Nephron progenitor cell (in vitro differentiated cells): ENCODE results near the gene ATP5MC2.
A peak's percentile ranks its signal among the peaks of the same experiment; 100 is the strongest.

Source experiments
- DNase-seq: peaks from one replicate; pipeline ENCODE4 v3.0.0; 2021
- H3K27ac Mint-ChIP-seq: 2 replicates; pipeline ENCODE4 v1.8.0; 2021; ENCODE audit warnings: mild to moderate bottlenecking, moderate library complexity, mixed read lengths
- H3K27me3 Mint-ChIP-seq: 2 replicates; pipeline ENCODE4 v1.8.0; 2021; ENCODE audit warnings: mild to moderate bottlenecking, low read depth, mixed read lengths; ENCODE audit not compliant: poor library complexity
- H3K36me3 Mint-ChIP-seq: 2 replicates; pipeline ENCODE4 v1.8.0; 2021; ENCODE audit warnings: low read depth, mixed read lengths
- H3K4me1 Mint-ChIP-seq: 2 replicates; pipeline ENCODE4 v1.8.0; 2021; ENCODE audit warnings: mixed read lengths
- H3K4me3 Mint-ChIP-seq: 2 replicates; pipeline ENCODE4 v1.8.0; 2021; ENCODE audit warnings: mild to moderate bottlenecking, moderate library complexity, mixed read lengths
- H3K9me3 Mint-ChIP-seq: 2 replicates; pipeline ENCODE4 v1.8.0; 2021; ENCODE audit warnings: mild to moderate bottlenecking, moderate library complexity, mixed read lengths
- CTCF ChIP-seq: fragments of 200-600 bp; sonication (generic); IDR thresholded peaks from 2 replicates; pipeline ENCODE4 v1.5.0; 2021; ENCODE audit warnings: antibody characterized with exemption

The ATP5MC2 gene

GRCh38 chr12:53703756-53704155 lies 27.9 kb upstream of the ATP5MC2 start:
- no peak for TF ChIP-seq CTCF
- no peaks in the 10 kb centered on the region for H3K36me3 Mint-ChIP-seq
- no peak overlapping the region for H3K27ac Mint-ChIP-seq
- H3K9me3 Mint-ChIP-seq = no peaks in the 10 kb centered on the region
- peaks cover 35% of the 10 kb centered on the region for H3K4me1 Mint-ChIP-seq
- H3K27me3 Mint-ChIP-seq = peaks cover 95% of the 10 kb centered on the region
- no peak overlapping the region for H3K4me3 Mint-ChIP-seq
- DNase-seq = no peak

GRCh38 chr12:53701518-53702264 lies 25.8 kb upstream of the ATP5MC2 start:
- H3K36me3 Mint-ChIP-seq = no peaks in the 10 kb centered on the region
- H3K4me1 Mint-ChIP-seq = peaks cover 52% of the 10 kb centered on the region
- no peak overlapping the region for H3K27ac Mint-ChIP-seq
- no peaks in the 10 kb centered on the region for H3K9me3 Mint-ChIP-seq
- peaks cover 98% of the 10 kb centered on the region for H3K27me3 Mint-ChIP-seq
- peak; percentile 89 for TF ChIP-seq CTCF
- peak; percentile 87 for DNase-seq
- H3K4me3 Mint-ChIP-seq = no peak overlapping the region

- Mint-ChIP-seq H3K4me3 (no peak overlapping the region), H3K27me3 (peaks cover 98% of the 10 kb centered on the region), H3K9me3 (no peaks in the 10 kb centered on the region), H3K36me3 (no peaks in the 10 kb centered on the region), H3K4me1 (peaks cover 63% of the 10 kb centered on the region), H3K27ac (no peak overlapping the region)
- no peak for TF ChIP-seq CTCF
- DNase-seq = no peak
Measured at GRCh38 chr12:53700567-53700966, 24.7 kb upstream of the ATP5MC2 start.

GRCh38 chr12:53699678-53700025 lies 23.8 kb upstream of the ATP5MC2 start:
- no peaks in the 10 kb centered on the region for H3K36me3 Mint-ChIP-seq
- peaks cover 71% of the 10 kb centered on the region for H3K4me1 Mint-ChIP-seq
- H3K27ac Mint-ChIP-seq = no peak overlapping the region
- H3K4me3 Mint-ChIP-seq = no peak overlapping the region
- H3K27me3 Mint-ChIP-seq = peaks cover 98% of the 10 kb centered on the region
- H3K9me3 Mint-ChIP-seq = no peaks in the 10 kb centered on the region
- no peak for TF ChIP-seq CTCF
- no peak for DNase-seq

GRCh38 chr12:53698948-53699677 lies 23.2 kb upstream of the ATP5MC2 start:
- TF ChIP-seq CTCF = no peak
- Mint-ChIP-seq H3K36me3 (no peaks in the 10 kb centered on the region), H3K27me3 (peaks cover 98% of the 10 kb centered on the region), H3K9me3 (no peaks in the 10 kb centered on the region), H3K27ac (no peak overlapping the region), H3K4me1 (peaks cover 77% of the 10 kb centered on the region), H3K4me3 (no peak overlapping the region)
- DNase-seq = no peak
